Testis (tissue), 2 donors: Measurements from ENCODE around the gene ELAVL4.

ENCODE experiments used
- POLR2A ChIP-seq: fragments of 450-650 bp; IDR thresholded peaks from one replicate; pipeline ENCODE4 v1.6.1; 2017; ENCODE audit warnings: antibody characterized with exemption, mild to moderate bottlenecking, moderate library complexity
- TF ChIP-seq, protein P1 (sequence below), 3 experiments: fragments of 450-650 bp in 2 of 3; fragments of 200-600 bp in 1 of 3; sonication (generic) in 1 of 3; IDR thresholded peaks; one replicate each; pipeline ENCODE4 v1.5.1; 2016 to 2019; ENCODE audit warnings: antibody characterized with exemption in 3 of 3, mild to moderate bottlenecking in 2 of 3, moderate library complexity in 1 of 3

DNA sequence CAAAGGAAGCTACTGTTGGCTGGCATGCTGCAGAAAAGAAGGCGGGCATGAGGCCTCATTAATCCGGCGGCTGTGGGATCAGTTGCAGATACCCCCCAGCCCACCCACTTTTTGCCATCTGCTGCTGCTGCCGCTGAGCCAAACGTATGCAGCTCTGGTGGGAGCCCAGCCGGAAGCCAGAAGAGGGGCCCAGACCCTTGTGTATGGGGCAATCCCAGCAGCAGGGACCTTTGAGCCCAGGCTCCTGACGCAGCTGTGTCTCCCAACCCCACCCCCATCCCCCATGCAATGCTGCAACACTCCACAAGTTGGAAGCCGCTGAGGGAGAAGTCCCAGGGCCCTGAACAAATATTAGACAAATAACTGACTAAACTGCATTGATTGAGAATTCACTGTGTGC is 106.0 kb downstream of the ELAVL4 start:
- TF ChIP-seq, protein P1, sequence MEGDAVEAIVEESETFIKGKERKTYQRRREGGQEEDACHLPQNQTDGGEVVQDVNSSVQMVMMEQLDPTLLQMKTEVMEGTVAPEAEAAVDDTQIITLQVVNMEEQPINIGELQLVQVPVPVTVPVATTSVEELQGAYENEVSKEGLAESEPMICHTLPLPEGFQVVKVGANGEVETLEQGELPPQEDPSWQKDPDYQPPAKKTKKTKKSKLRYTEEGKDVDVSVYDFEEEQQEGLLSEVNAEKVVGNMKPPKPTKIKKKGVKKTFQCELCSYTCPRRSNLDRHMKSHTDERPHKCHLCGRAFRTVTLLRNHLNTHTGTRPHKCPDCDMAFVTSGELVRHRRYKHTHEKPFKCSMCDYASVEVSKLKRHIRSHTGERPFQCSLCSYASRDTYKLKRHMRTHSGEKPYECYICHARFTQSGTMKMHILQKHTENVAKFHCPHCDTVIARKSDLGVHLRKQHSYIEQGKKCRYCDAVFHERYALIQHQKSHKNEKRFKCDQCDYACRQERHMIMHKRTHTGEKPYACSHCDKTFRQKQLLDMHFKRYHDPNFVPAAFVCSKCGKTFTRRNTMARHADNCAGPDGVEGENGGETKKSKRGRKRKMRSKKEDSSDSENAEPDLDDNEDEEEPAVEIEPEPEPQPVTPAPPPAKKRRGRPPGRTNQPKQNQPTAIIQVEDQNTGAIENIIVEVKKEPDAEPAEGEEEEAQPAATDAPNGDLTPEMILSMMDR (IDR thresholded peaks at IDR 0.05) = no peak
- TF ChIP-seq POLR2A = no peak
